HCT116 (cell line): ENCODE data around the gene UBE2J2. TPM values are rescaled to one million over a fixed set of nuclear protein-coding genes. Genes with fewer than 3 reads are reported as not detected.

ENCODE experiments used
- ATAC-seq: fragments of 200-7000 bp; cut with Tn5 transposase; 2 replicates; pipeline ENCODE4 v1.9.1; 2020; ENCODE audit warnings: mild to moderate bottlenecking, moderate library complexity
- BruUV-seq: library from RNA; stranded (reverse); fragments of 400-500 nt; replicated peaks from 2 replicates; lab custom pipeline; 2021; lab: Mats Ljungman, UMichigan
- CTCF ChIA-PET: fragments of 300-600 bp; sonication (Branson Sonifier 250); formaldehyde crosslinking; loops from one replicate; lab custom pipeline; 2021; ENCODE audit warnings: antibody characterized with exemption; lab: Charles Lee
- POLR2A ChIA-PET: fragments of 300-600, 350-600 bp; sonication (Branson Sonifier 250); formaldehyde crosslinking; loops from one replicate; lab custom pipeline; 2021; ENCODE audit warnings: antibody characterized with exemption; lab: Charles Lee
- RAD21 ChIA-PET, 2 experiments: fragments of 300-600 bp; sonication (Branson Sonifier 250); formaldehyde crosslinking; loops; one replicate each; lab custom pipeline; 2023; ENCODE audit warnings: low total read pairs in 2 of 2; ENCODE audit not compliant: uncharacterized antibody in 2 of 2, unreplicated experiment in 2 of 2, low non-redundant PET in 1 of 2; lab: Charles Lee
- DNase-seq: peaks from one replicate; pipeline ENCODE4 v3.0.0-alpha.2; 2010; ENCODE audit warnings: low read depth, low spot score
- H2AFZ ChIP-seq: fragments of 200-600 bp; shearing (Covaris generic), sonication (generic); 2 replicates; pipeline ENCODE4 v1.6.1; 2017; ENCODE audit warnings: low read depth, mixed run types, mixed read lengths, antibody characterized with exemption, low read length; ENCODE audit not compliant: poor library complexity, severe bottlenecking
- H3K27ac ChIP-seq: 2 replicates; pipeline ENCODE4 v1.5.1; 2012; ENCODE audit warnings: low read depth, low read length
- H3K27me3 ChIP-seq: fragments of 200-600 bp; sonication (generic); 2 replicates; pipeline ENCODE4 v1.6.1; 2016; ENCODE audit warnings: mixed run types, low read length, mixed read lengths; ENCODE audit not compliant: insufficient read depth
- H3K36me3 ChIP-seq, 2 experiments: fragments of 200-500 bp in 1 of 2; fragments of 200-600 bp in 1 of 2; sonication (Bioruptor generic) in 1 of 2; sonication (generic) in 1 of 2; 2 replicates each; pipeline versions ENCODE4 v1.5.1 to v1.6.1; 2014 to 2016; ENCODE audit warnings: low read length in 2 of 2, inconsistent platforms in 1 of 2, mixed read lengths in 1 of 2, mixed run types in 1 of 2; ENCODE audit not compliant: insufficient read depth in 2 of 2, control insufficient read depth in 1 of 2
- H3K4me1 ChIP-seq, 2 experiments: fragments of 200-600 bp in 1 of 2; sonication (generic) in 1 of 2; 2 replicates each; pipeline versions ENCODE4 v1.5.1 to v1.6.1; 2012 to 2017; ENCODE audit warnings: low read length in 2 of 2, inconsistent platforms in 1 of 2, mild to moderate bottlenecking in 1 of 2, mixed read lengths in 1 of 2, mixed run types in 1 of 2, moderate library complexity in 1 of 2; ENCODE audit not compliant: insufficient read depth in 2 of 2, control insufficient read depth in 1 of 2
- H3K4me2 ChIP-seq: fragments of 200-600 bp; sonication (generic); 2 replicates; pipeline ENCODE4 v1.6.1; 2017; ENCODE audit warnings: mixed run types, low read length, mixed read lengths
- H3K4me3 ChIP-seq, 2 experiments: fragments of 200-600 bp in 1 of 2; sonication (generic) in 1 of 2; replicated peaks in 1 of 2; 2 replicates each; pipeline ENCODE4 v1.5.1; 2011 to 2016; ENCODE audit warnings: low read length in 2 of 2, control low read depth in 1 of 2, low read depth in 1 of 2, mild to moderate bottlenecking in 1 of 2, mixed read lengths in 1 of 2, mixed run types in 1 of 2
- H3K79me2 ChIP-seq: fragments of 200-600 bp; sonication (generic); 2 replicates; pipeline ENCODE4 v1.6.1; 2017; ENCODE audit warnings: mild to moderate bottlenecking, mixed run types, low read length, moderate library complexity, mixed read lengths; ENCODE audit not compliant: insufficient read depth
- H3K9ac ChIP-seq: fragments of 200-600 bp; sonication (generic); 2 replicates; pipeline ENCODE4 v1.6.1; 2016; ENCODE audit warnings: low read length, mixed read lengths
- H3K9me2 ChIP-seq: fragments of 200-600 bp; sonication (generic), shearing (Covaris generic); 2 replicates; pipeline ENCODE4 v1.6.1; 2017; ENCODE audit warnings: mixed run types, mild to moderate bottlenecking, moderate library complexity; ENCODE audit not compliant: insufficient read depth
- H3K9me3 ChIP-seq, 2 experiments: fragments of 200-500 bp in 1 of 2; fragments of 200-600 bp in 1 of 2; sonication (Bioruptor generic) in 1 of 2; sonication (generic) in 1 of 2; 2 replicates each; pipeline ENCODE4 v1.6.1; 2014 to 2017; ENCODE audit warnings: low read length in 2 of 2, mixed read lengths in 2 of 2, inconsistent platforms in 1 of 2, low read depth in 1 of 2, mild to moderate bottlenecking in 1 of 2, mixed run types in 1 of 2, moderate library complexity in 1 of 2; ENCODE audit not compliant: control insufficient read depth in 1 of 2, insufficient read depth in 1 of 2
- H4K20me1 ChIP-seq: fragments of 200-600 bp; sonication (generic), shearing (Covaris generic); 2 replicates; pipeline ENCODE4 v1.6.1; 2017; ENCODE audit warnings: mixed run types, mild to moderate bottlenecking, moderate library complexity; ENCODE audit not compliant: insufficient read depth
- CBX3 ChIP-seq: IDR thresholded peaks from 2 replicates; pipeline ENCODE4 v1.6.1; 2012; ENCODE audit warnings: low read depth
- ELF1 ChIP-seq: IDR thresholded peaks from 2 replicates; pipeline ENCODE4 v1.6.1; 2012; ENCODE audit warnings: low read depth, borderline replicate concordance
- EZH2phosphoT487 ChIP-seq: fragments of 200-600 bp; IDR thresholded peaks from 2 replicates; pipeline ENCODE4 v1.6.1; 2018; ENCODE audit warnings: antibody characterized with exemption, borderline replicate concordance
- FOSL1 ChIP-seq: IDR thresholded peaks from 2 replicates; pipeline ENCODE4 v1.6.1; 2012; ENCODE audit warnings: low read depth
- POLR2A ChIP-seq: IDR thresholded peaks from 2 replicates; pipeline ENCODE4 v1.7.0; 2011; ENCODE audit warnings: borderline replicate concordance; ENCODE audit not compliant: insufficient read depth, insufficient read length; ENCODE audit errors: extremely low read depth
- SP1 ChIP-seq: IDR thresholded peaks from 2 replicates; pipeline ENCODE4 v1.6.1; 2012; ENCODE audit warnings: low read depth
- SRF ChIP-seq: IDR thresholded peaks from 2 replicates; pipeline ENCODE4 v1.6.1; 2012; ENCODE audit warnings: low read depth
- ZFX ChIP-seq: fragments of 450-650 bp; IDR thresholded peaks from 2 replicates; pipeline ENCODE4 v1.6.1; 2017
- ZNF274 ChIP-seq: fragments of 200-500 bp; sonication (Bioruptor generic); IDR thresholded peaks from 2 replicates; pipeline ENCODE4 v1.6.1; 2014; ENCODE audit warnings: mild to moderate bottlenecking, low read depth, low read length, inconsistent platforms
- intact Hi-C: fragments of 100-400 bp; cut with micrococcal nuclease; formaldehyde crosslinking; loops from 2 replicates; pipeline ENCODE4 v1.10.0; 2022
- total RNA-seq: library from RNA; stranded (reverse); gene quantifications from one replicate; pipeline ENCODE4 v1.2.1, GENCODE V29; 2021; ENCODE audit not compliant: unreplicated experiment
- TF ChIP-seq, protein P1 (sequence below): IDR thresholded peaks from 2 replicates; pipeline ENCODE4 v1.6.1; 2012
- TF ChIP-seq, protein P2 (sequence below): IDR thresholded peaks from 2 replicates; pipeline ENCODE4 v1.6.1; 2011; ENCODE audit warnings: mild to moderate bottlenecking, low read length, moderate library complexity; ENCODE audit not compliant: insufficient replicate concordance; ENCODE audit errors: extremely low read depth

The UBE2J2 gene
- total RNA-seq, 1 experiment from 2014 or later: 67.7 TPM

GRCh38 chr1:1281533-1282321, 8.1 kb upstream of the UBE2J2 start:
- BruUV-seq: no TSS peak
- H3K9me2 ChIP-seq: no peaks in the 10 kb centered on the region
- intact Hi-C loops: no loop called here
- TF ChIP-seq FOSL1: no peak
- no peak for TF ChIP-seq ZFX
- TF ChIP-seq ZNF274: no peak
- TF ChIP-seq, protein P1, sequence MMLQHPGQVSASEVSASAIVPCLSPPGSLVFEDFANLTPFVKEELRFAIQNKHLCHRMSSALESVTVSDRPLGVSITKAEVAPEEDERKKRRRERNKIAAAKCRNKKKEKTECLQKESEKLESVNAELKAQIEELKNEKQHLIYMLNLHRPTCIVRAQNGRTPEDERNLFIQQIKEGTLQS: no peak
- no peak for TF ChIP-seq SRF
- TF ChIP-seq SP1: no peak
- TF ChIP-seq CBX3: no peak
- no peak for TF ChIP-seq POLR2A
- TF ChIP-seq, protein P2, sequence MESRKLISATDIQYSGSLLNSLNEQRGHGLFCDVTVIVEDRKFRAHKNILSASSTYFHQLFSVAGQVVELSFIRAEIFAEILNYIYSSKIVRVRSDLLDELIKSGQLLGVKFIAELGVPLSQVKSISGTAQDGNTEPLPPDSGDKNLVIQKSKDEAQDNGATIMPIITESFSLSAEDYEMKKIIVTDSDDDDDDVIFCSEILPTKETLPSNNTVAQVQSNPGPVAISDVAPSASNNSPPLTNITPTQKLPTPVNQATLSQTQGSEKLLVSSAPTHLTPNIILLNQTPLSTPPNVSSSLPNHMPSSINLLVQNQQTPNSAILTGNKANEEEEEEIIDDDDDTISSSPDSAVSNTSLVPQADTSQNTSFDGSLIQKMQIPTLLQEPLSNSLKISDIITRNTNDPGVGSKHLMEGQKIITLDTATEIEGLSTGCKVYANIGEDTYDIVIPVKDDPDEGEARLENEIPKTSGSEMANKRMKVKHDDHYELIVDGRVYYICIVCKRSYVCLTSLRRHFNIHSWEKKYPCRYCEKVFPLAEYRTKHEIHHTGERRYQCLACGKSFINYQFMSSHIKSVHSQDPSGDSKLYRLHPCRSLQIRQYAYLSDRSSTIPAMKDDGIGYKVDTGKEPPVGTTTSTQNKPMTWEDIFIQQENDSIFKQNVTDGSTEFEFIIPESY: no peak
- no peak for TF ChIP-seq ELF1
- no peak for TF ChIP-seq EZH2phosphoT487
- RAD21 ChIA-PET: no interaction called here
- ATAC-seq (0 out of 2 replicates have a peak, but pooled peaks have one; percentile 35), DNase-seq (no peak)
- peak overlapping the region; percentile 4; the same call in 1 of the 2 replicates for H3K4me2 ChIP-seq
- no peaks in the 10 kb centered on the region for H3K27me3 ChIP-seq
- H2AFZ ChIP-seq: no peak overlapping the region
- H3K4me3 ChIP-seq: no peak overlapping the region
- no peaks in the 10 kb centered on the region for H3K79me2 ChIP-seq
- H3K9ac ChIP-seq: no peak overlapping the region
- peaks cover 0 to 26% of the 10 kb centered on the region in 2 experiments; a peak in 3 of 4 replicates for H3K4me1 ChIP-seq
- no peak overlapping the region; the same call in 1 of the 2 replicates for H3K27ac ChIP-seq
- POLR2A ChIA-PET: no interaction called here
- H3K9me3 ChIP-seq: no peaks in the 10 kb centered on the region
- H3K36me3 ChIP-seq: no peaks in the 10 kb centered on the region
- H4K20me1 ChIP-seq: no peaks in the 10 kb centered on the region
- CTCF ChIA-PET: no interaction called here
